Measurements from ENCODE around the gene GGA3. TPM values are rescaled to one million over a fixed set of nuclear protein-coding genes. Genes with fewer than 3 reads are reported as not detected.

GGA3 gene
- total RNA-seq, 4 donors from 2014 or later = 31.3 to 42.3 (median 35.3) TPM

DNA sequence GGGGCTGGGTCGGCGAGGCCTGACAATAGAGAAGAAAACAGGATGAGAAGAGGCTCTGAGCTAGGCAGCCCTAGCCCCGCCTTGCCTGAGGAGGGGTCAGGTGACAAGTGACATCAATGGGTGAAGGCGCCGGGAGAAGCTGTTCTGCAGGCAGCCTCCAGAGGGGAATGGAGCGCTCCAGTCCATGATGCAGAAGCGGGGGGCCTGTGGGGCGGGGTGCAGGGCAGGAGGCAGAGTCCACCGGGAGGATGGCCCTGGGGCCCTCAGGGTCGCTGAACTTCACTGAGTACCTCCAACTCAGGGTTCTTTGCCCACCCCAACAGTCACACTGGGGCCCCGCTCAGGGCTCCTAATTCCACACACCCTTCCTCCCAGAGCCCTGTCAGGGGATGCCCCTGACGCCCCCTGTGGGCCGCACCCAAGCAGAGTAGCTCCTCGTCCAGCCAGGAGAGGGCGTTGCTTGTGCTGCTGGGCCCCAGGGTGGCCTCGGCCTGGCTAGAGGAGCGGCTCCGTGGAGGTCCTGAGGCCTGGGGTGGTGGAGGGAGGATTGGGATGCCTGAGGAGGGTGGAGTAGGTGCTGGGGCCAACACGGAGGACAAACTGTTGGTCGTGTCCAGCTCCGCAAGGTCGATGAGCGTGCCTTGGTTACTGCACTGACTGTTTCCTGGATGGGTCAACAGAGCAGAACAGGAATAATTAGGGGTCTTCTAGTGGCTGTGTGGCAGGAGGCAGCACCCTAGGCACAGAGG is 20.8 kb downstream of the GGA3 start:
- DNase-seq (peak in 1 of 2 donors; percentile 35), ATAC-seq (no peak)
- H3K9me3 ChIP-seq = no peaks in the 10 kb centered on the region
- peak overlapping the region in 3 of 4 donors; percentile 75 to 87 (median 80) for H3K27ac ChIP-seq
- peaks cover 9 to 33% of the 10 kb centered on the region in 2 donors for H3K4me1 ChIP-seq
- H3K4me3 ChIP-seq = no peak overlapping the region
- TF ChIP-seq POLR2A (IDR thresholded peaks at IDR 0.05) = no peak
- TF ChIP-seq CTCF (IDR thresholded peaks at IDR 0.05 in 4 of 5, conservative IDR thresholded peaks at IDR 0.05 in 1 of 5) = peak; percentile 15 to 50 (median 25)
- intact Hi-C loops (cut with DNase I; ENCODE audit: low total_unique reads) = no loop called here
- in situ Hi-C loops (cut with MboI; ENCODE audit: low sequenced_read_pairs in 4 of 4) = no loop called here
- H3K27me3 ChIP-seq = no peaks in the 10 kb centered on the region
- H3K36me3 ChIP-seq = peaks cover 0 to 82% of the 10 kb centered on the region in 2 donors

DNA sequence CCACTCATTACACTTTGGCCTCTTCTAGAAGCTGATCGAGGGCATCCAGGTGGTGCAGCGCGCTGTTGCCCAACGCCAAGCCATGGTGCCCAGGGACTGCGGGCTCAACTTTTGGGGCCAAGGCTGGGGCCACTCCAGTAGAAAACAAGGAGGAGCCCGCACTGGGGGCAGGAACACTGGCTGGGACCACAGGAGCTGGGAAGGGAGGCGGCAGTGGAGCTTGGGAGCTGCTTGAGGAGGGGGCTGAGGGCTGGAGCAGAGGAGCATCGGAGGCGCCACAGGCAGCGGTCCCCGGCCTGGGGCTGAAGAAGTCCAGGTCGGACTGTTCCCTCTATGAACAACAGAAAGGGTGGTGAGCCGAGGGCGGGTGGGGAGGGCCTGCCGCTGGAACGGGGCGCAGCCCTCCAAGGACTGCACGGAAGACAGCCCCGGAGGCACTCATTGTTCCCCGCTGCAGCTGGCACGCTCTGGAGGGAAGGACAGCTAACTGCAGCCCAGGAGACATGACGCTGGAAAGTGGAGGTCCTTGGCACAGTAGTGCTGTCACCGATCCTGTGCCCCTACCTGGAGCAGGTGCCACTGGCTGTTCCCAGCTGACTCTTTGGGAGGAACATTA is 21.5 kb downstream of the GGA3 start:
- ATAC-seq (no peak), DNase-seq (no peak)
- intact Hi-C loops (cut with DNase I; ENCODE audit: low total_unique reads) = no loop called here
- TF ChIP-seq CTCF (IDR thresholded peaks at IDR 0.05 in 4 of 5, conservative IDR thresholded peaks at IDR 0.05 in 1 of 5) (no peak), POLR2A (IDR thresholded peaks at IDR 0.05) (no peak)
- Histone ChIP-seq H3K27me3 (no peaks in the 10 kb centered on the region), H3K36me3 (peaks cover 0 to 82% of the 10 kb centered on the region in 2 donors), H3K4me1 (peaks cover 9 to 33% of the 10 kb centered on the region in 2 donors), H3K27ac (peak overlapping the region in 1 of 4 donors; percentile 87), H3K9me3 (no peaks in the 10 kb centered on the region), H3K4me3 (no peak overlapping the region)
- in situ Hi-C loops (cut with MboI; ENCODE audit: low sequenced_read_pairs in 4 of 4) = no loop called here

DNA sequence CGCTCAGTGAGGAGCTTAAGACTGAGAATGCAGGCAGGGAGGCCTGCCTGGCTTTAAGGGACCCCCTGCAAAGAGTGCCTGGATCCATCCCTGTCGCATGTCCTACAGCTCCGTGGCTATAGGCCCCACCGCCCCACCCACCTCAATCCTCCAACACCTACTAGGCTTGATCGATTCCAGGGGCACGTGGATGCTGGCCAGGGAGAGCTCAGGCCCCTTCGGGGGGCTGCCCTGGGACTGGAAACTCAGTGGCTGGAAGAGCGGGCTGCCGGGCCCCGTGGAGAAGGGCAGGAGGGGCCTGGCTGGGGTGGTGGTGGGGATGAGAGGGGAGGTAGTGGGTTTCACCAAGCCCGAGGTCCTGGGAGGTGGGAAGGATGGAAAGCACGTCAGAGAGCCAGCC is 22.2 kb downstream of the GGA3 start:
- H3K4me3 ChIP-seq = no peak overlapping the region
- peaks cover 0 to 82% of the 10 kb centered on the region in 2 donors for H3K36me3 ChIP-seq
- in situ Hi-C loops (cut with MboI; ENCODE audit: low sequenced_read_pairs in 4 of 4) = no loop called here
- peak overlapping the region; percentile 34 to 87 (median 76) for H3K27ac ChIP-seq
- no peak for DNase-seq
- intact Hi-C loops (cut with DNase I; ENCODE audit: low total_unique reads) = no loop called here
- peaks cover 9 to 33% of the 10 kb centered on the region in 2 donors for H3K4me1 ChIP-seq
- no peaks in the 10 kb centered on the region for H3K9me3 ChIP-seq
- TF ChIP-seq POLR2A (IDR thresholded peaks at IDR 0.05) (no peak), CTCF (IDR thresholded peaks at IDR 0.05 in 4 of 5, conservative IDR thresholded peaks at IDR 0.05 in 1 of 5) (no peak)
- ATAC-seq = no peak
- no peaks in the 10 kb centered on the region for H3K27me3 ChIP-seq

- Histone ChIP-seq H3K27ac (peak overlapping the region; percentile 66 to 87 (median 76)), H3K4me1 (peaks cover 9 to 33% of the 10 kb centered on the region in 2 donors), H3K36me3 (peaks cover 0 to 82% of the 10 kb centered on the region in 2 donors), H3K4me3 (no peak overlapping the region), H3K27me3 (no peaks in the 10 kb centered on the region), H3K9me3 (no peaks in the 10 kb centered on the region)
- DNase-seq (peak in 1 of 2 donors; percentile 62), ATAC-seq (peak in 1 of 2 donors; percentile 39)
- intact Hi-C loops (cut with DNase I; ENCODE audit: low total_unique reads) (no loop called here), in situ Hi-C loops (cut with MboI; ENCODE audit: low sequenced_read_pairs in 4 of 4) (no loop called here)
- no peak for TF ChIP-seq POLR2A (IDR thresholded peaks at IDR 0.05)
- TF ChIP-seq CTCF (IDR thresholded peaks at IDR 0.05 in 4 of 5, conservative IDR thresholded peaks at IDR 0.05 in 1 of 5) = peak; percentile 59 to 77 (median 68)
Observed at GRCh38 chr17:75238684-75239191, 22.7 kb downstream of the GGA3 start.
